HCT116 (cell line): ENCODE data around the gene MAST4. TPM values are rescaled to one million over a fixed set of nuclear protein-coding genes. Genes with fewer than 3 reads are reported as not detected.

Experiments used
- ATAC-seq: fragments of 200-7000 bp; cut with Tn5 transposase; 2 replicates; pipeline ENCODE4 v1.9.1; 2020; ENCODE audit warnings: mild to moderate bottlenecking, moderate library complexity
- BruUV-seq: library from RNA; stranded (reverse); fragments of 400-500 nt; replicated peaks from 2 replicates; lab custom pipeline; 2021; lab: Mats Ljungman, UMichigan
- CTCF ChIA-PET: fragments of 300-600 bp; sonication (Branson Sonifier 250); formaldehyde crosslinking; loops from one replicate; lab custom pipeline; 2021; ENCODE audit warnings: antibody characterized with exemption; lab: Charles Lee
- POLR2A ChIA-PET: fragments of 300-600, 350-600 bp; sonication (Branson Sonifier 250); formaldehyde crosslinking; loops from one replicate; lab custom pipeline; 2021; ENCODE audit warnings: antibody characterized with exemption; lab: Charles Lee
- RAD21 ChIA-PET, 2 experiments: fragments of 300-600 bp; sonication (Branson Sonifier 250); formaldehyde crosslinking; loops; one replicate each; lab custom pipeline; 2023; ENCODE audit warnings: low total read pairs in 2 of 2; ENCODE audit not compliant: uncharacterized antibody in 2 of 2, unreplicated experiment in 2 of 2, low non-redundant PET in 1 of 2; lab: Charles Lee
- DNase-seq: peaks from one replicate; pipeline ENCODE4 v3.0.0-alpha.2; 2010; ENCODE audit warnings: low read depth, low spot score
- H2AFZ ChIP-seq: fragments of 200-600 bp; shearing (Covaris generic), sonication (generic); 2 replicates; pipeline ENCODE4 v1.6.1; 2017; ENCODE audit warnings: low read depth, mixed run types, mixed read lengths, antibody characterized with exemption, low read length; ENCODE audit not compliant: poor library complexity, severe bottlenecking
- H3K27ac ChIP-seq: 2 replicates; pipeline ENCODE4 v1.5.1; 2012; ENCODE audit warnings: low read depth, low read length
- H3K27me3 ChIP-seq: fragments of 200-600 bp; sonication (generic); 2 replicates; pipeline ENCODE4 v1.6.1; 2016; ENCODE audit warnings: mixed run types, low read length, mixed read lengths; ENCODE audit not compliant: insufficient read depth
- H3K36me3 ChIP-seq, 2 experiments: fragments of 200-500 bp in 1 of 2; fragments of 200-600 bp in 1 of 2; sonication (Bioruptor generic) in 1 of 2; sonication (generic) in 1 of 2; 2 replicates each; pipeline versions ENCODE4 v1.5.1 to v1.6.1; 2014 to 2016; ENCODE audit warnings: low read length in 2 of 2, inconsistent platforms in 1 of 2, mixed read lengths in 1 of 2, mixed run types in 1 of 2; ENCODE audit not compliant: insufficient read depth in 2 of 2, control insufficient read depth in 1 of 2
- H3K4me1 ChIP-seq, 2 experiments: fragments of 200-600 bp in 1 of 2; sonication (generic) in 1 of 2; 2 replicates each; pipeline versions ENCODE4 v1.5.1 to v1.6.1; 2012 to 2017; ENCODE audit warnings: low read length in 2 of 2, inconsistent platforms in 1 of 2, mild to moderate bottlenecking in 1 of 2, mixed read lengths in 1 of 2, mixed run types in 1 of 2, moderate library complexity in 1 of 2; ENCODE audit not compliant: insufficient read depth in 2 of 2, control insufficient read depth in 1 of 2
- H3K4me2 ChIP-seq: fragments of 200-600 bp; sonication (generic); 2 replicates; pipeline ENCODE4 v1.6.1; 2017; ENCODE audit warnings: mixed run types, low read length, mixed read lengths
- H3K4me3 ChIP-seq, 2 experiments: fragments of 200-600 bp in 1 of 2; sonication (generic) in 1 of 2; replicated peaks in 1 of 2; 2 replicates each; pipeline ENCODE4 v1.5.1; 2011 to 2016; ENCODE audit warnings: low read length in 2 of 2, control low read depth in 1 of 2, low read depth in 1 of 2, mild to moderate bottlenecking in 1 of 2, mixed read lengths in 1 of 2, mixed run types in 1 of 2
- H3K79me2 ChIP-seq: fragments of 200-600 bp; sonication (generic); 2 replicates; pipeline ENCODE4 v1.6.1; 2017; ENCODE audit warnings: mild to moderate bottlenecking, mixed run types, low read length, moderate library complexity, mixed read lengths; ENCODE audit not compliant: insufficient read depth
- H3K9ac ChIP-seq: fragments of 200-600 bp; sonication (generic); 2 replicates; pipeline ENCODE4 v1.6.1; 2016; ENCODE audit warnings: low read length, mixed read lengths
- H3K9me2 ChIP-seq: fragments of 200-600 bp; sonication (generic), shearing (Covaris generic); 2 replicates; pipeline ENCODE4 v1.6.1; 2017; ENCODE audit warnings: mixed run types, mild to moderate bottlenecking, moderate library complexity; ENCODE audit not compliant: insufficient read depth
- H3K9me3 ChIP-seq, 2 experiments: fragments of 200-500 bp in 1 of 2; fragments of 200-600 bp in 1 of 2; sonication (Bioruptor generic) in 1 of 2; sonication (generic) in 1 of 2; 2 replicates each; pipeline ENCODE4 v1.6.1; 2014 to 2017; ENCODE audit warnings: low read length in 2 of 2, mixed read lengths in 2 of 2, inconsistent platforms in 1 of 2, low read depth in 1 of 2, mild to moderate bottlenecking in 1 of 2, mixed run types in 1 of 2, moderate library complexity in 1 of 2; ENCODE audit not compliant: control insufficient read depth in 1 of 2, insufficient read depth in 1 of 2
- H4K20me1 ChIP-seq: fragments of 200-600 bp; sonication (generic), shearing (Covaris generic); 2 replicates; pipeline ENCODE4 v1.6.1; 2017; ENCODE audit warnings: mixed run types, mild to moderate bottlenecking, moderate library complexity; ENCODE audit not compliant: insufficient read depth
- EGR1 ChIP-seq: IDR thresholded peaks from 2 replicates; pipeline ENCODE4 v1.6.1; 2012; ENCODE audit warnings: low read depth
- ELF1 ChIP-seq: IDR thresholded peaks from 2 replicates; pipeline ENCODE4 v1.6.1; 2012; ENCODE audit warnings: low read depth, borderline replicate concordance
- EZH2 ChIP-seq: fragments of 200-600 bp; sonication (generic); IDR thresholded peaks from 2 replicates; pipeline ENCODE4 v1.6.1; 2017; ENCODE audit warnings: antibody characterized with exemption, mixed run types
- FOSL1 ChIP-seq: IDR thresholded peaks from 2 replicates; pipeline ENCODE4 v1.6.1; 2012; ENCODE audit warnings: low read depth
- MAX ChIP-seq: IDR thresholded peaks from 2 replicates; pipeline ENCODE4 v1.6.1; 2012
- POLR2AphosphoS5 ChIP-seq: IDR thresholded peaks from 2 replicates; pipeline ENCODE4 v1.6.1; 2011; ENCODE audit warnings: mild to moderate bottlenecking, low read depth, low read length, moderate library complexity
- REST ChIP-seq: IDR thresholded peaks from 2 replicates; pipeline ENCODE4 v1.6.1; 2012; ENCODE audit warnings: low read depth
- SIN3A ChIP-seq: IDR thresholded peaks from 2 replicates; pipeline ENCODE4 v1.6.1; 2012; ENCODE audit warnings: low read depth
- SP1 ChIP-seq: IDR thresholded peaks from 2 replicates; pipeline ENCODE4 v1.6.1; 2012; ENCODE audit warnings: low read depth
- YY1 ChIP-seq: IDR thresholded peaks from 2 replicates; pipeline ENCODE4 v1.6.1; 2011; ENCODE audit warnings: low read length, low read depth, moderate library complexity, mild to moderate bottlenecking; ENCODE audit not compliant: insufficient replicate concordance; ENCODE audit errors: extremely low read depth
- ZFX ChIP-seq: fragments of 450-650 bp; IDR thresholded peaks from 2 replicates; pipeline ENCODE4 v1.6.1; 2017
- ZNF274 ChIP-seq: fragments of 200-500 bp; sonication (Bioruptor generic); IDR thresholded peaks from 2 replicates; pipeline ENCODE4 v1.6.1; 2014; ENCODE audit warnings: mild to moderate bottlenecking, low read depth, low read length, inconsistent platforms
- intact Hi-C: fragments of 100-400 bp; cut with micrococcal nuclease; formaldehyde crosslinking; loops from 2 replicates; pipeline ENCODE4 v1.10.0; 2022
- total RNA-seq: library from RNA; stranded (reverse); gene quantifications from one replicate; pipeline ENCODE4 v1.2.1, GENCODE V29; 2021; ENCODE audit not compliant: unreplicated experiment
- TF ChIP-seq, protein P1 (sequence below): IDR thresholded peaks from 2 replicates; pipeline ENCODE4 v1.6.1; 2011; ENCODE audit warnings: mild to moderate bottlenecking, low read length, moderate library complexity; ENCODE audit not compliant: insufficient replicate concordance; ENCODE audit errors: extremely low read depth

The MAST4 gene
- total RNA-seq, 1 experiment from 2014 or later: 1.1 TPM

DNA sequence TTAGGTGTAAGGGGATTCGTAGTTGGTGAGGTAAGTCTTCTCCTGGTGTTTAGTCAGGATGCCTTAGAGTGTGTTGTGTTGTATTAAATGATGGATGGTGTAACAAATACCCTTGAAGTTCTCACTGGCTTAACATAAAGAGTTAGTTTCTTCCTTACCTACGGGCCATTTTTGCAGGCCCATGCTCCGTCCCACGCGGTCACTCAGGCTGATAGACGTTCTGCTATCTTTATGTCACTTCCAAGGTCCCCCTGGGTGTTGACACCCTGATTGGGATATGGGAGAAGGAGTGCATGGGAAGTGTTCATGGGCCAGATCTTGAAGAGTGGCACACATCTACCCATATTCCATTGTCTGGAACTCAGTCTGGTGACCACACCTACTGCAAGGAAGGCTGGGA lies 214.0 kb downstream of the MAST4 start:
- no peaks in the 10 kb centered on the region for H3K9me2 ChIP-seq
- no peak overlapping the region for H2AFZ ChIP-seq
- ATAC-seq: no peak
- no peak overlapping the region for H3K4me3 ChIP-seq
- H3K4me2 ChIP-seq: no peak overlapping the region
- DNase-seq: no peak
- H3K79me2 ChIP-seq: no peaks in the 10 kb centered on the region
- H3K9me3 ChIP-seq: no peaks in the 10 kb centered on the region
- no peaks in the 10 kb centered on the region for H3K36me3 ChIP-seq
- no peaks in the 10 kb centered on the region for H3K4me1 ChIP-seq
- TF ChIP-seq ZNF274 (no peak), MAX (no peak), EZH2 (no peak), YY1 (no peak), ZFX (no peak), POLR2AphosphoS5 (no peak), REST (no peak), SIN3A (no peak), EGR1 (no peak), ELF1 (no peak), SP1 (no peak), FOSL1 (no peak)
- TF ChIP-seq, protein P1, sequence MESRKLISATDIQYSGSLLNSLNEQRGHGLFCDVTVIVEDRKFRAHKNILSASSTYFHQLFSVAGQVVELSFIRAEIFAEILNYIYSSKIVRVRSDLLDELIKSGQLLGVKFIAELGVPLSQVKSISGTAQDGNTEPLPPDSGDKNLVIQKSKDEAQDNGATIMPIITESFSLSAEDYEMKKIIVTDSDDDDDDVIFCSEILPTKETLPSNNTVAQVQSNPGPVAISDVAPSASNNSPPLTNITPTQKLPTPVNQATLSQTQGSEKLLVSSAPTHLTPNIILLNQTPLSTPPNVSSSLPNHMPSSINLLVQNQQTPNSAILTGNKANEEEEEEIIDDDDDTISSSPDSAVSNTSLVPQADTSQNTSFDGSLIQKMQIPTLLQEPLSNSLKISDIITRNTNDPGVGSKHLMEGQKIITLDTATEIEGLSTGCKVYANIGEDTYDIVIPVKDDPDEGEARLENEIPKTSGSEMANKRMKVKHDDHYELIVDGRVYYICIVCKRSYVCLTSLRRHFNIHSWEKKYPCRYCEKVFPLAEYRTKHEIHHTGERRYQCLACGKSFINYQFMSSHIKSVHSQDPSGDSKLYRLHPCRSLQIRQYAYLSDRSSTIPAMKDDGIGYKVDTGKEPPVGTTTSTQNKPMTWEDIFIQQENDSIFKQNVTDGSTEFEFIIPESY: no peak
- ChIA-PET POLR2A (no interaction called here), RAD21 (no interaction called here), CTCF (no interaction called here)
- no peaks in the 10 kb centered on the region for H4K20me1 ChIP-seq
- BruUV-seq: no TSS peak
- intact Hi-C loops: loop anchor here (5.0 kb wide), 1 partner anchor 397 kb away; no protein-coding TSS in a partner anchor
- H3K27me3 ChIP-seq: peaks cover 59% of the 10 kb centered on the region
- no peak overlapping the region for H3K9ac ChIP-seq
- H3K27ac ChIP-seq: no peak overlapping the region
